GM23248 (cell line): Measurements from ENCODE around the gene DENND2D.

ENCODE experiments used
- EZH2 ChIP-seq: fragments of 200-600 bp; sonication (generic); IDR thresholded peaks from 2 replicates; pipeline ENCODE4 v1.6.1; 2018; ENCODE audit warnings: antibody characterized with exemption, mild to moderate bottlenecking; ENCODE audit not compliant: insufficient read depth, poor library complexity, severe bottlenecking
- EZH2phosphoT487 ChIP-seq: fragments of 200-600 bp; sonication (generic); IDR thresholded peaks from 2 replicates; pipeline ENCODE4 v1.6.1; 2018; ENCODE audit warnings: antibody characterized with exemption, moderate library complexity, mild to moderate bottlenecking, low read depth; ENCODE audit not compliant: insufficient read depth

- TF ChIP-seq EZH2 = no peak
- no peak for TF ChIP-seq EZH2phosphoT487
These were observed 24.6 kb upstream of the DENND2D start for GRCh38 chr1:111225091-111225490.
